WTC11 (cell line): ENCODE results near the gene MICAL3.

ENCODE experiments used
- NFYB ChIP-seq: sonication (generic); formaldehyde crosslinking; conservative IDR thresholded peaks from 2 replicates; pipeline ENCODE4 v1.8.0; 2022; ENCODE audit warnings: low read depth, missing genetic modification reagents
- ZNF121 ChIP-seq: sonication (generic); formaldehyde crosslinking; IDR thresholded peaks from 2 replicates; pipeline ENCODE4 v1.8.0; 2023; ENCODE audit warnings: missing genetic modification reagents

GRCh38 chr22:18031695-18032454, 7.5 kb upstream of the MICAL3 start:
- TF ChIP-seq ZNF121 (no peak), NFYB (CRISPR knock-in tag) (no peak)
